H9 (cell line): Measurements from ENCODE around the gene TUBA8. TPM values are rescaled to one million over a fixed set of nuclear protein-coding genes. Genes with fewer than 3 reads are reported as not detected.
"Not testable (repeated sequence)": the region's sequence is repeated elsewhere in the genome, so short reads cannot be mapped to it uniquely, and the experiment has no call there.

Source experiments
- DNase-seq: peaks from one replicate; pipeline ENCODE4 v3.0.0-alpha.2; 2017
- H2AFZ ChIP-seq: one replicate; pipeline ENCODE4 v1.6.1; 2013; ENCODE audit warnings: mild to moderate bottlenecking, low read length, control low read depth, moderate library complexity
- H2AK5ac ChIP-seq: 2 replicates; pipeline ENCODE4 v1.6.1; 2013; ENCODE audit warnings: low read length, control low read depth, mixed read lengths; ENCODE audit not compliant: insufficient read length
- H2BK120ac ChIP-seq: one replicate; pipeline ENCODE4 v1.6.1; 2013; ENCODE audit warnings: low read depth, mild to moderate bottlenecking, low read length, control low read depth, inconsistent platforms; ENCODE audit not compliant: poor library complexity, severe bottlenecking
- H2BK12ac ChIP-seq: 2 replicates; pipeline ENCODE4 v1.6.1; 2013; ENCODE audit warnings: low read length, control low read depth, mixed read lengths, low read depth; ENCODE audit not compliant: insufficient read length
- H2BK15ac ChIP-seq: 2 replicates; pipeline ENCODE4 v1.6.1; 2013; ENCODE audit warnings: low read depth, low read length, control low read depth
- H2BK20ac ChIP-seq: one replicate; pipeline ENCODE4 v1.6.1; 2013; ENCODE audit warnings: low read depth, mild to moderate bottlenecking, low read length, control low read depth, inconsistent platforms; ENCODE audit not compliant: poor library complexity, severe bottlenecking
- H2BK5ac ChIP-seq: 2 replicates; pipeline ENCODE4 v1.6.1; 2013; ENCODE audit warnings: low read length, control low read depth, mixed read lengths; ENCODE audit not compliant: insufficient read length
- H3K14ac ChIP-seq: 2 replicates; pipeline ENCODE4 v1.6.1; 2013; ENCODE audit warnings: low read length, control low read depth; ENCODE audit not compliant: insufficient read depth
- H3K18ac ChIP-seq: 2 replicates; pipeline ENCODE4 v1.6.1; 2013; ENCODE audit warnings: low read depth, mild to moderate bottlenecking, mixed read lengths, low read length, control low read depth; ENCODE audit not compliant: insufficient read length
- H3K23ac ChIP-seq: 2 replicates; pipeline ENCODE4 v1.6.1; 2013; ENCODE audit warnings: low read length, control low read depth, mixed read lengths, low read depth; ENCODE audit not compliant: insufficient read length
- H3K23me2 ChIP-seq: 2 replicates; pipeline ENCODE4 v1.6.1; 2013; ENCODE audit warnings: low read depth, mild to moderate bottlenecking, mixed read lengths, low read length, control low read depth; ENCODE audit not compliant: insufficient read length, poor library complexity, severe bottlenecking
- H3K27ac ChIP-seq: 2 replicates; pipeline ENCODE4 v1.5.1; 2013; ENCODE audit warnings: low read length, control low read depth, mixed read lengths, low read depth; ENCODE audit not compliant: insufficient read length
- H3K27me3 ChIP-seq: 2 replicates; pipeline ENCODE4 v1.6.1; 2013; ENCODE audit warnings: low read length, control low read depth, inconsistent platforms; ENCODE audit not compliant: insufficient read depth
- H3K4ac ChIP-seq: 2 replicates; pipeline ENCODE4 v1.6.1; 2013; ENCODE audit warnings: low read depth, mild to moderate bottlenecking, control low read depth, inconsistent platforms, low read length, moderate library complexity
- H3K4me1 ChIP-seq: 2 replicates; pipeline ENCODE4 v1.6.1; 2013; ENCODE audit warnings: low read length, control low read depth, inconsistent platforms; ENCODE audit not compliant: insufficient read depth
- H3K4me2 ChIP-seq: 2 replicates; pipeline ENCODE4 v1.6.1; 2013; ENCODE audit warnings: low read length, control low read depth, mixed read lengths; ENCODE audit not compliant: insufficient read length, insufficient read depth
- H3K56ac ChIP-seq: 2 replicates; pipeline ENCODE4 v1.6.1; 2013; ENCODE audit warnings: low read depth, mild to moderate bottlenecking, mixed read lengths, low read length, control low read depth; ENCODE audit not compliant: insufficient read length
- H3K79me1 ChIP-seq: 2 replicates; pipeline ENCODE4 v1.6.1; 2013; ENCODE audit warnings: low read depth, mild to moderate bottlenecking, moderate library complexity, low read length, control low read depth, inconsistent platforms; ENCODE audit not compliant: insufficient read depth, poor library complexity, severe bottlenecking
- H3K79me2 ChIP-seq: 2 replicates; pipeline ENCODE4 v1.6.1; 2013; ENCODE audit warnings: low read length, control low read depth, inconsistent platforms; ENCODE audit not compliant: insufficient read depth
- H3K9ac ChIP-seq: 2 replicates; pipeline ENCODE4 v1.6.1; 2013; ENCODE audit warnings: low read length, control low read depth, mixed read lengths; ENCODE audit not compliant: insufficient read length; ENCODE audit errors: extremely low read depth
- H3K9me3 ChIP-seq: one replicate; pipeline ENCODE4 v1.6.1; 2013; ENCODE audit warnings: low read depth, low read length, inconsistent platforms; ENCODE audit not compliant: control insufficient read depth
- H3T11ph ChIP-seq: one replicate; pipeline ENCODE4 v1.6.1; 2013; ENCODE audit warnings: mild to moderate bottlenecking, low read length, control low read depth, inconsistent platforms
- H4K20me1 ChIP-seq: one replicate; pipeline ENCODE4 v1.6.1; 2013; ENCODE audit not compliant: control insufficient read depth, insufficient read length, insufficient read depth
- H4K5ac ChIP-seq: 2 replicates; pipeline ENCODE4 v1.6.1; 2013; ENCODE audit warnings: low read depth, mild to moderate bottlenecking, mixed read lengths, low read length, control low read depth; ENCODE audit not compliant: insufficient read length
- H4K8ac ChIP-seq: replicated peaks from 2 replicates; pipeline ENCODE4 v1.6.1; 2013; ENCODE audit warnings: low read length, control low read depth, mixed read lengths, low read depth; ENCODE audit not compliant: insufficient read length
- H4K91ac ChIP-seq: 2 replicates; pipeline ENCODE4 v1.6.1; 2013; ENCODE audit warnings: low read depth, mild to moderate bottlenecking, moderate library complexity, mixed read lengths, low read length, control low read depth; ENCODE audit not compliant: insufficient read length
- H3K27ac Mint-ChIP-seq, 3 experiments: 2 replicates in 2 of 3; 3 replicates in 1 of 3; pipeline ENCODE4 v1.8.0; 2020 to 2021; ENCODE audit warnings: mixed read lengths in 3 of 3, mild to moderate bottlenecking in 1 of 3, moderate library complexity in 1 of 3
- H3K27me3 Mint-ChIP-seq: 2 replicates; pipeline ENCODE4 v1.8.0; 2021; ENCODE audit warnings: low read depth, mild to moderate bottlenecking, moderate library complexity, mixed read lengths
- H3K36me3 Mint-ChIP-seq, 3 experiments: 2 replicates in 2 of 3; 3 replicates in 1 of 3; pipeline ENCODE4 v1.8.0; 2020 to 2021; ENCODE audit warnings: low read depth in 3 of 3, mixed read lengths in 3 of 3; ENCODE audit not compliant: insufficient read depth in 1 of 3
- H3K4me1 Mint-ChIP-seq, 2 experiments: 2 replicates each; pipeline ENCODE4 v1.8.0; 2020; ENCODE audit warnings: mixed read lengths in 2 of 2
- H3K4me3 Mint-ChIP-seq, 2 experiments: 2 replicates in 1 of 2; 3 replicates in 1 of 2; pipeline ENCODE4 v1.8.0; 2020 to 2021; ENCODE audit warnings: mild to moderate bottlenecking in 2 of 2, mixed read lengths in 2 of 2, moderate library complexity in 1 of 2
- H3K9me3 Mint-ChIP-seq, 2 experiments: 2 replicates in 1 of 2; 3 replicates in 1 of 2; pipeline ENCODE4 v1.8.0; 2020; ENCODE audit warnings: mild to moderate bottlenecking in 2 of 2, mixed read lengths in 2 of 2, moderate library complexity in 1 of 2
- CTCF ChIP-seq: fragments of 200-600 bp; sonication (generic); conservative IDR thresholded peaks from 3 replicates; pipeline ENCODE4 v1.8.0; 2021; ENCODE audit warnings: antibody characterized with exemption, mild to moderate bottlenecking
- WGBS: extraction: QIAGEN DNeasy Blood & Tissue Kit; methylation state at CpG from one replicate; pipeline ENCODE4 v1.1.7; 2013; ENCODE audit warnings: missing lambda C conversion rate, low lambda C conversion rate, mixed read lengths; ENCODE audit not compliant: insufficient read length; ENCODE audit errors: extremely low coverage; 5-methylcytosine and 5-hydroxymethylcytosine counted together
- total RNA-seq: library from RNA; stranded (reverse); gene quantifications from 2 replicates; pipeline ENCODE4 v1.2.1, GENCODE V29; 2021

Gene TUBA8
- total RNA-seq, 1 experiment from 2014 or later: 2.0 TPM

- Mint-ChIP-seq H3K36me3 (no peaks in the 10 kb centered on the region; a peak in 1 of 7 replicates), H3K27ac (no peak overlapping the region), H3K4me1 (peaks cover 7 to 10% of the 10 kb centered on the region in 2 experiments), H3K27me3 (peaks cover 54% of the 10 kb centered on the region), H3K9me3 (no peaks in the 10 kb centered on the region; a peak in 1 of 5 replicates), H3K4me3 (no peak overlapping the region)
- Histone ChIP-seq H2BK20ac (no peak overlapping the region), H4K20me1 (no peaks in the 10 kb centered on the region), H3K18ac (no peak overlapping the region), H2BK120ac (no peak overlapping the region), H3K9me3 (no peaks in the 10 kb centered on the region), H3K4me1 (no peaks in the 10 kb centered on the region), H4K91ac (no peak overlapping the region), H3K79me1 (no peaks in the 10 kb centered on the region), H3K23me2 (no peaks in the 10 kb centered on the region), H3K27me3 (no peaks in the 10 kb centered on the region), H3T11ph (no peak overlapping the region), H4K5ac (no peak overlapping the region), H3K27ac (no peak overlapping the region), H3K9ac (no peak overlapping the region), H2BK15ac (no peak overlapping the region), H2AFZ (no peak overlapping the region), H2AK5ac (no peak overlapping the region), H3K14ac (no peak overlapping the region), H3K79me2 (no peaks in the 10 kb centered on the region), H2BK5ac (no peak overlapping the region), H3K23ac (no peak overlapping the region), H3K4me2 (no peak overlapping the region), H3K4ac (no peak overlapping the region), H4K8ac (no peak overlapping the region), H2BK12ac (no peak overlapping the region), H3K56ac (no peak overlapping the region)
- DNase-seq: no peak
- no CpG with 5 or more reads among the region's 7 CpGs for WGBS
- no peak for TF ChIP-seq CTCF
These were observed 47.3 kb upstream of the TUBA8 start for GRCh38 chr22:18063306-18063705.

GRCh38 chr22:18063715-18064114 is 46.9 kb upstream of the TUBA8 start:
- not testable (repeated sequence) for H2BK5ac ChIP-seq, H3K4ac ChIP-seq, H3K4me1 ChIP-seq, H3K23me2 ChIP-seq, H3T11ph ChIP-seq, H3K9ac ChIP-seq, H3K4me2 ChIP-seq, H4K91ac ChIP-seq, H3K9me3 ChIP-seq, H2BK15ac ChIP-seq, H4K5ac ChIP-seq, H2BK12ac ChIP-seq, H4K20me1 ChIP-seq, H2AFZ ChIP-seq, H3K36me3 Mint-ChIP-seq, H3K27ac Mint-ChIP-seq, H2BK120ac ChIP-seq, H3K79me1 ChIP-seq, H3K27me3 ChIP-seq, H3K56ac ChIP-seq, H3K79me2 ChIP-seq, H3K4me3 Mint-ChIP-seq, H3K18ac ChIP-seq, H3K27ac ChIP-seq, H2AK5ac ChIP-seq, DNase-seq, H3K23ac ChIP-seq, H2BK20ac ChIP-seq, H3K14ac ChIP-seq, H4K8ac ChIP-seq, H3K9me3 Mint-ChIP-seq
- peaks cover 7 to 11% of the 10 kb centered on the region in 2 experiments for H3K4me1 Mint-ChIP-seq
- H3K27me3 Mint-ChIP-seq: peaks cover 52% of the 10 kb centered on the region
- WGBS: no CpG with 5 or more reads among the region's 6 CpGs
